Measurements from ENCODE around the gene SDHC.
A peak's percentile ranks its signal among the peaks of the same experiment; 100 is the strongest.
"Not testable (repeated sequence)": the region's sequence is repeated elsewhere in the genome, so short reads cannot be mapped to it uniquely, and the experiment has no call there.

The SDHC gene

GRCh38 chr1:161391611-161392010 is 77.4 kb downstream of the SDHC start:
- H3K4me3 ChIP-seq (ENCODE audit: low read depth, low read length) = no peak overlapping the region
- no peak for DNase-seq (ENCODE audit: low read depth)
- TF ChIP-seq CTCF (IDR thresholded peaks at IDR 0.05; ENCODE audit: low read depth, low read length, missing control alignments) = no peak

- H3K4me3 ChIP-seq (ENCODE audit: low read depth, low read length) = no peak overlapping the region
- DNase-seq (ENCODE audit: low read depth) = no peak
- TF ChIP-seq CTCF (IDR thresholded peaks at IDR 0.05; ENCODE audit: low read depth, low read length, missing control alignments) = no peak
Measured at GRCh38 chr1:161393151-161393550, 79.0 kb downstream of the SDHC start.

GRCh38 chr1:161397038-161397437 is 82.9 kb downstream of the SDHC start:
- not testable (repeated sequence) for DNase-seq (ENCODE audit: low read depth); H3K4me3 ChIP-seq (ENCODE audit: low read depth, low read length)

GRCh38 chr1:161398900-161399256 is 84.7 kb downstream of the SDHC start:
- H3K4me3 ChIP-seq (ENCODE audit: low read depth, low read length) = peak overlapping the region; percentile 70
- no peak for DNase-seq (ENCODE audit: low read depth)
- no peak for TF ChIP-seq CTCF (IDR thresholded peaks at IDR 0.05; ENCODE audit: low read depth, low read length, missing control alignments)

- peak; percentile 75 for TF ChIP-seq CTCF (IDR thresholded peaks at IDR 0.05; ENCODE audit: low read depth, low read length, missing control alignments)
- peak overlapping the region; percentile 70 for H3K4me3 ChIP-seq (ENCODE audit: low read depth, low read length)
- DNase-seq (ENCODE audit: low read depth) = peak; percentile 93
Measured at GRCh38 chr1:161399257-161399998, 85.2 kb downstream of the SDHC start.

GRCh38 chr1:161402446-161402845 is 88.3 kb downstream of the SDHC start:
- no peak overlapping the region for H3K4me3 ChIP-seq (ENCODE audit: low read depth, low read length)
- DNase-seq (ENCODE audit: low read depth) = no peak
- no peak for TF ChIP-seq CTCF (IDR thresholded peaks at IDR 0.05; ENCODE audit: low read depth, low read length, missing control alignments)

- no peak overlapping the region for H3K4me3 ChIP-seq (ENCODE audit: low read depth, low read length)
- no peak for TF ChIP-seq CTCF (IDR thresholded peaks at IDR 0.05; ENCODE audit: low read depth, low read length, missing control alignments)
- no peak for DNase-seq (ENCODE audit: low read depth)
Measured at GRCh38 chr1:161404051-161404597, 89.9 kb downstream of the SDHC start.

- H3K4me3 ChIP-seq (ENCODE audit: low read depth, low read length); DNase-seq (ENCODE audit: low read depth): not testable (repeated sequence)
Measured at GRCh38 chr1:161406551-161406950, 92.4 kb downstream of the SDHC start.

Data from GM12864 (cell line).